Measurements from ENCODE around the gene ABCF2. TPM values are rescaled to one million over a fixed set of nuclear protein-coding genes. Genes with fewer than 3 reads are reported as not detected.

The ABCF2 gene
- polyA plus RNA-seq, 3 donors: 18.0 to 22.0 (median 21.1) TPM

- H3K4me1 ChIP-seq (ENCODE audit: control insufficient read depth in 1 of 2, insufficient read depth in 2 of 2, low read length in 2 of 2): peaks cover 68 to 70% of the 10 kb centered on the region in 2 donors
- H3K36me3 ChIP-seq (replicated peaks in 1 of 2; ENCODE audit: control insufficient read depth in 1 of 2, insufficient read depth in 2 of 2, low read length in 2 of 2): peaks cover 4 to 17% of the 10 kb centered on the region in 2 donors
- H3K4me2 ChIP-seq (replicated peaks; ENCODE audit: extremely low read depth, low read length, poor library complexity, severe bottlenecking): peak overlapping the region; percentile 84
- H3K79me2 ChIP-seq (ENCODE audit: insufficient read depth, low read length): peaks cover 20% of the 10 kb centered on the region
- peak; percentile 61 to 77 (median 68) for DNase-seq
- no peaks in the 10 kb centered on the region for H3K9me3 ChIP-seq (replicated peaks in 1 of 2; ENCODE audit: control insufficient read depth in 1 of 2, insufficient read depth in 1 of 2, low read length in 2 of 2)
- no peak overlapping the region for H2AFZ ChIP-seq (ENCODE audit: insufficient read depth, low read depth, low read length, poor library complexity, severe bottlenecking)
- H3K27ac ChIP-seq (ENCODE audit: low read depth in 1 of 2, low read length in 2 of 2): peak overlapping the region; percentile 86 to 92
- H3K27me3 ChIP-seq (ENCODE audit: control insufficient read depth in 2 of 2, insufficient read depth in 2 of 2, low read length in 2 of 2): no peaks in the 10 kb centered on the region
- intact Hi-C loops (cut with micrococcal nuclease): loop anchor here in 1 of 2 donors (2.0 to 5.0 kb wide), 2 partner anchors 25 to 42 kb away; partner anchors contain the start of genes CHPF2 and SMARCD3
- Mint-ChIP-seq H3K36me3 (peaks cover 23 to 42% of the 10 kb centered on the region in 2 donors), H3K4me1 (peaks cover 76% of the 10 kb centered on the region), H3K27me3 (ENCODE audit: low read depth in 3 of 3) (peaks cover 3 to 10% (median 7%) of the 10 kb centered on the region in 3 donors), H3K9me3 (no peaks in the 10 kb centered on the region), H3K4me3 (peak overlapping the region; percentile 43 to 87), H3K27ac (peak overlapping the region; percentile 54 to 99 (median 91))
- WGBS (ENCODE audit: insufficient coverage): 48% methylated on average over 6 of the region's 9 CpGs
- peak overlapping the region in 2 of 3 experiments; percentile 4 to 79 for H3K4me3 ChIP-seq (replicated peaks in 1 of 3; ENCODE audit: low read depth in 2 of 3, low read length in 3 of 3)
- TF ChIP-seq CTCF (IDR thresholded peaks at IDR 0.05): no peak
- peak overlapping the region; percentile 51 for H3K9ac ChIP-seq (ENCODE audit: insufficient read depth, low read length, poor library complexity, severe bottlenecking)
- peaks cover 18% of the 10 kb centered on the region for H4K20me1 ChIP-seq (ENCODE audit: insufficient read depth, low read length)
Measured at GRCh38 chr7:151273651-151274390, 46.8 kb upstream of the ABCF2 start.

DNA sequence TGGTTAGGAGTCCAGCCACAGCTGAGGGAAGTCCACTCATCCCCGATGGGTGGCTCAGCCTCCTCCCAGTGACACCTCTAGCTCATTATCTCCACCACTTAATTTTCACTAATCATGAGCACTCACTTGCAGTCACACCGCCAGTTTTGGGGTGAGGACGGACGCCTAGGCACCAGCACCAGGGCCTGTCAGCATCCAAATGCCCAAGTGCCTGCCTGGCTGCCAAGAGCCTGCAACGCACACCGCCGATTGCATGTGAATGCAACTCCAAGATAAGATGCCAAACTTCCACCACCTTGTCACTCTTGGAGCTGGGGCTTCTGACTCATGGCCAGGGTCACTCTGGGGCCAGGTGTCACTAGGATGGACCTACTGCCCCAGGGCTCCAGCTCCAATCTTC, 45.9 kb upstream of the ABCF2 start:
- intact Hi-C loops (cut with micrococcal nuclease): loop anchor here in 1 of 2 donors (2.0 to 5.0 kb wide), 2 partner anchors 24 to 41 kb away; partner anchors contain the start of genes CHPF2 and SMARCD3
- peaks cover 3 to 8% (median 7%) of the 10 kb centered on the region in 3 donors for H3K27me3 Mint-ChIP-seq (ENCODE audit: low read depth in 3 of 3)
- peaks cover 78% of the 10 kb centered on the region for H3K4me1 Mint-ChIP-seq
- H3K4me2 ChIP-seq (replicated peaks; ENCODE audit: extremely low read depth, low read length, poor library complexity, severe bottlenecking): peak overlapping the region; percentile 6
- peak overlapping the region in 1 of 3 experiments; percentile 79 for H3K4me3 ChIP-seq (replicated peaks in 1 of 3; ENCODE audit: low read depth in 2 of 3, low read length in 3 of 3)
- no peaks in the 10 kb centered on the region for H3K9me3 ChIP-seq (replicated peaks in 1 of 2; ENCODE audit: control insufficient read depth in 1 of 2, insufficient read depth in 1 of 2, low read length in 2 of 2)
- H3K36me3 Mint-ChIP-seq: peaks cover 31 to 51% of the 10 kb centered on the region in 2 donors
- no peaks in the 10 kb centered on the region for H3K9me3 Mint-ChIP-seq
- peak overlapping the region in 5 of 7 donors; percentile 91 to 99 (median 95) for H3K27ac Mint-ChIP-seq
- H3K9ac ChIP-seq (ENCODE audit: insufficient read depth, low read length, poor library complexity, severe bottlenecking): no peak overlapping the region
- H3K4me1 ChIP-seq (ENCODE audit: control insufficient read depth in 1 of 2, insufficient read depth in 2 of 2, low read length in 2 of 2): peaks cover 68 to 70% of the 10 kb centered on the region in 2 donors
- H3K27me3 ChIP-seq (ENCODE audit: control insufficient read depth in 2 of 2, insufficient read depth in 2 of 2, low read length in 2 of 2): no peaks in the 10 kb centered on the region
- H3K4me3 Mint-ChIP-seq: no peak overlapping the region
- peak overlapping the region; percentile 86 to 92 for H3K27ac ChIP-seq (ENCODE audit: low read depth in 1 of 2, low read length in 2 of 2)
- H3K36me3 ChIP-seq (replicated peaks in 1 of 2; ENCODE audit: control insufficient read depth in 1 of 2, insufficient read depth in 2 of 2, low read length in 2 of 2): peaks cover 7 to 27% of the 10 kb centered on the region in 2 donors
- TF ChIP-seq CTCF (IDR thresholded peaks at IDR 0.05): no peak
- no peak overlapping the region for H2AFZ ChIP-seq (ENCODE audit: insufficient read depth, low read depth, low read length, poor library complexity, severe bottlenecking)
- WGBS (ENCODE audit: insufficient coverage): 90% methylated on average over 7 of the region's 7 CpGs
- H3K79me2 ChIP-seq (ENCODE audit: insufficient read depth, low read length): peaks cover 20% of the 10 kb centered on the region
- DNase-seq: no peak
- peaks cover 18% of the 10 kb centered on the region for H4K20me1 ChIP-seq (ENCODE audit: insufficient read depth, low read length)

All from CD14-positive monocyte (primary cell).